Adrenal gland (tissue), 5 donors: ENCODE data around the gene EFCAB14.

Experiments
- CTCF ChIP-seq, 6 experiments: fragments of 450-650 bp in 4 of 6; fragments of 200-600 bp in 2 of 6; sonication (generic) in 1 of 6; IDR thresholded peaks; 1 replicate in 5 of 6; 2 replicates in 1 of 6; pipeline versions ENCODE4 v1.5.1 to v1.8.0; 2016 to 2021; ENCODE audit warnings: antibody characterized with exemption in 6 of 6, mild to moderate bottlenecking in 2 of 6, moderate library complexity in 1 of 6
- POLR2A ChIP-seq, 2 donors: fragments of 450-650 bp; IDR thresholded peaks; one replicate each; pipeline ENCODE4 v1.6.1; 2017; ENCODE audit warnings: antibody characterized with exemption in 2 of 2, mild to moderate bottlenecking in 2 of 2, moderate library complexity in 1 of 2
- donor health status: DM: no; HTN: no; CAD: no.

- no peak for TF ChIP-seq CTCF (IDR thresholded peaks at IDR 0.05)
- TF ChIP-seq POLR2A (IDR thresholded peaks at IDR 0.05): no peak
Observed at GRCh38 chr1:46645815-46646214, 73.1 kb downstream of the EFCAB14 start.
